B cell (primary cell): Measurements from ENCODE around the gene GRK3.
"Not testable (repeated sequence)": the region's sequence is repeated elsewhere in the genome, so short reads cannot be mapped to it uniquely, and the experiment has no call there.

Experiments used
- CTCF ChIP-seq: fragments of 200-600 bp; IDR thresholded peaks from one replicate; pipeline ENCODE4 v1.8.0; 2022; ENCODE audit warnings: antibody characterized with exemption, mild to moderate bottlenecking
- EZH2 ChIP-seq: IDR thresholded peaks from 2 replicates; pipeline ENCODE4 v1.6.1; 2012; ENCODE audit warnings: borderline replicate concordance, low read depth, mild to moderate bottlenecking, moderate library complexity, low read length; ENCODE audit not compliant: insufficient read depth, poor library complexity, severe bottlenecking

GRCh38 chr22:25527016-25527415 is 37.5 kb upstream of the GRK3 start:
- not testable (repeated sequence) for TF ChIP-seq CTCF, EZH2
